GM18520 (cell line): ENCODE results near the gene FGD5.
A peak's percentile ranks its signal among the peaks of the same experiment; 100 is the strongest.

Experiments used
- ATAC-seq: cut with Tn5 transposase; IDR thresholded peaks from one replicate; pipeline ENCODE4 v1.9.1; 2021; ENCODE audit not compliant: unreplicated experiment

FGD5 gene

GRCh38 chr3:14922863-14923262 is 104.1 kb downstream of the FGD5 start:
- ATAC-seq = no peak

- ATAC-seq = no peak
These were observed 104.7 kb downstream of the FGD5 start for GRCh38 chr3:14923476-14923875.

DNA sequence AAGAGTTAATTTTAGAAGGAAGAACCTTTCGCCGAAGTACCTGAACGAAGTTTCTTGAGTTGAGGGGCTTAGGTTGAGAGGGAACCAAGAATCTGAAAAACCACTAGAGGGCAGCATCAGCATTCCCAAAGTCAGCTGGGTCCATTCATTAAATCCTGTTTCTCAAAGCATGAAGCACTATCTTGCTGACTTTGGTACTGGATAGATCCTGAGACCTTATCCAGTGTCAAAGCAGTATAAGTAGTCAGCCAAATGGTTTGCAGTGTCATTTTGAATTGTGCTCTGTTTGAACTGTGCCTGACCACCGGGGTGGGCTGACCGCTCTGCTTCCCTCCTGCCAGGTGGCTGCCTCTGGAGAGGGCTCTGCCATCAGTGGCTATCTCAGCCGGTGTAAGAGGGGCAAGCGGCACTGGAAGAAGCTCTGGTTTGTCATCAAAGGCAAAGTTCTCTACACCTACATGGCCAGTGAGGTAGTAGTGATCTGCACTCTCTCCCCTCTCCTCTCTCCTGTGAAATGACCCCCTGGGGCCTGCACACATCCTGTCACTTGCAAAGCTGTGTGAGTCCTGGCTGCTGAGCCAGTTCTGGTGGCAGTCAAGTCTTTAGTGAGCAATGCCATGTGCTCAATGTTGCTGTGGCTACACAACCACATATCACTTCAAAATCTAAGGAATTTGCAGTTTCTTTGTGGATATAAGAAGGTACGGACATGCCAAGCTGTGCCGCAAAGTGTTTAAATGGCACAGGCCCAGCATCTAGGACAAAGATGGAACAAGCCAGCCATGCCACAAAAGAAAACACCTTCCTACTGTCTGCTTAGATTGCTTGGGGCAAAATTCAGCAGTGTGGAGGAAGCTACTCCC is 107.2 kb downstream of the FGD5 start:
- no peak for ATAC-seq

GRCh38 chr3:14926592-14926991 is 107.8 kb downstream of the FGD5 start:
- ATAC-seq = no peak

DNA sequence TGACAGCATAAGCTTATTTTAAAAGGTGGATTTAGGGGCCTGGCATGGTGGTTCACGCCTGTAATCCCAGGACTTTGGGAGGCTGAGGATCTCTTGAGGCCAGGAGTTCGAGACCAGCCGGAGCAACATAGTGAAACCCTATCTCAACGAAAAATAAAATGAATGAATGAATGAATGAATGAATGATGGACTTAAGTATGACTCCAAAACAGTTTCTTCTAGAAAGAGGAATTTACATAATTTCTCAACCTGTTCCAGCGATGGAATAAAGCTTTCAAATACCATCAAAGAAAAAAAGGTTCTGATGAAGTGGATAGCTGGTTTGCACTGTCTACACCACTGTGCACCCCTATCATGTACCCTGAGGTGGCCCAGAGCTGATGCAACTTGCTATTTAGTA is 108.5 kb downstream of the FGD5 start:
- ATAC-seq = no peak

DNA sequence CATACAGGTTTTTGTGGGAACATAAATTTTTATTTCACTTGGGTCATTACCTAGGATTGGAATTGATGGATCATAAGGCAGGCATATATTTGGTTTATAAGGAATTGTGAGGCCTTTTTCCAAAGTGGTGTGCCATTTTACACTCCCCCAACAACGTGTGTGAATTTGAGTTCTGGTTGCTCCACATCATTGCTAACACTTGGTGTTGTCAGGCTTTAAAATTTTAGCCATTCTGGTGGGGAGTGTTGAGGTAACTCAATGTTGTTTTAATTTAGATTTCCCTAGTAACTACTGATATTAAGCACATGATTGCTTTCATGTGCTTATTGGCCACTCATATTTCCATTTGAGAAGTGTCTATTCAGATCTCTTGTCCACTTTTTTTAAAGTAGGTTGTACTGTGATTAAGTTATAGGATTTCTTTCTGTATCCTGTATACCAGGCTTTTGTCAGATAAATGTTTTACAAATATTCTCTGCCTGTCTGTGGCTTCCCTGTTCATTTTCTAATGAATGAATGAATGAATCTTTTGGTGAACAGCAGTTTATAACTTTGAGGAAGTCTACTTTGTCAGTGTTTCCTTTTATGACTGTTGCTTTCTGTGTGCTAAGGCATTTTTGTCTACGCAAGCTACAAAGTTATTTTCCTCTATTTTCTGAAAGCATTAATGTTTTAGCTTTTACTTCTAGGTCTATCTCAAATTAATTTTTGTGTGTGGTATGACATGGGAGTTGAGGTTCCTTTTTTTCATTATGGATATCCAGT is 110.7 kb downstream of the FGD5 start:
- no peak for ATAC-seq

DNA sequence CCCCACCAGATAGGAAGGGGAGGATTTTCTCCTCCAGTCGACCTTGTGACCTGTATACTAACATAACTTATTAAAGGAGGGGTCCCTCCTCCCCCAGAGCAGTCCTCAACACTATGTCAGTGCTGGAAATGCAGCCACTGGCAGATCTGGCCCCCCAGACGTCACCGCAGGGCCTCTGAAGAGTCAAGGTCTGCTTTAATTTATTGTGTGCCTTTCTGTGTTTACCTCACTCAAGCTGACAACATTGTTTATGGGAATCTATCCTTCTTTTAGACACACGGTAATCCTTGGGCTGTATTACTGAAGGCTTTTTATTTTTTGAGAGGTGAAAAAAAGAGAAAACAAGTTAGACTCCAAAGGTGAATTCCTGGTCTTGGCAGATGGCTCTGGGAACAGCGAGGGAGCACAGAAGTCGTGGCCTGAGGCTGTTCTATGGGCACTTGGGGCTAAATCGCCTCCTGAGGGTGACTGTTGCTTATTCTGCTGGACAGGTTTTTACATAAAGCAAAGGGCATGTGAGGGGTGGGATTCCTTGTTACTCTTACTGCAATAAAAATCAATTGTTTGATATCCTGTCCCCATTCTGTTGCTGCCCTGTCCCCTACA is 115.2 kb downstream of the FGD5 start:
- ATAC-seq = no peak

- ATAC-seq = no peak
These were observed 117.0 kb downstream of the FGD5 start for GRCh38 chr3:14935592-14936345.

DNA sequence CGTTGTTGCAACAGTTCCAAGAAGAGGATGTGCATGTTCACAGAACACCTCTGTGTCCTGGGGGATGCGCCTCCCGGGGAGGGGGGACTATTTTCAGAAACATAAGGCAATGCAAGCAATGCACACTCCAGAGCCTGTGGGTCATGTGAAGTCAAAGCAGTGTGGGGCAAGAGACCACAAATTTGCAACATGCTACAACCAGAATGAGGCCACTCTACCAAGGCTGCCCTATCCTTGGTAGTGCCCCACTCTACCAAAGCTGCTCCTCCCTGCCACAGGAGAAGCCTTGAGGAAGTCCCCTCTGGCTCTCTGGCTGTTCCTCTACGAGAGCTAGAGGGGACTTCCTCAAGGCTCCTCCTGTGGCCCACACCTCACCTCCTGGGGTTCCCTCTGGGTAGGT is 120.2 kb downstream of the FGD5 start:
- no peak for ATAC-seq

GRCh38 chr3:14941871-14942270 is 123.1 kb downstream of the FGD5 start:
- no peak for ATAC-seq

DNA sequence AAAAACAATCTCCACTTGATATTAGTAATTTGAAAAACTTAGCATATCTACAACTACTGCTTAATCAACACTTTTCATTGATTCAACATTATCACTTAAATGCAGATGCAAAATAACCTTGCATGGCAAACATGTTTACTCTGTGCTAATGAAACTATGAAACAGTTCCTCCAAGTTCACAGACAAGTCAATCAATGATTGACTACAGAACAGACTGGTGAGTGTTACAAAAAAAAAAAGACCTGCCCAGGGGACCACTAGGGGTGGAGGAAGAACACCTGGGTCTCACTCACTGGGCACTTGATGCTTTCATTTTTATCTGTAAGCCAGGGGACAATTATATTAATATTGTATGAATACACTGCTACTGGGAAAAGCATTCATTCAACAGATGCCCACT is 124.3 kb downstream of the FGD5 start:
- no peak for ATAC-seq

GRCh38 chr3:14946236-14946635 is 127.5 kb downstream of the FGD5 start:
- ATAC-seq = no peak

- no peak for ATAC-seq
These were observed 128.0 kb downstream of the FGD5 start for GRCh38 chr3:14946739-14947099.

GRCh38 chr3:14947100-14947885 is 128.5 kb downstream of the FGD5 start, which contains the start of gene NR2C2:
Gene NR2C2 (plus strand): TSS chr3:14947583. CDS start chr3:15003915, 56,332 bp downstream.
- peak; percentile 43 for ATAC-seq

DNA sequence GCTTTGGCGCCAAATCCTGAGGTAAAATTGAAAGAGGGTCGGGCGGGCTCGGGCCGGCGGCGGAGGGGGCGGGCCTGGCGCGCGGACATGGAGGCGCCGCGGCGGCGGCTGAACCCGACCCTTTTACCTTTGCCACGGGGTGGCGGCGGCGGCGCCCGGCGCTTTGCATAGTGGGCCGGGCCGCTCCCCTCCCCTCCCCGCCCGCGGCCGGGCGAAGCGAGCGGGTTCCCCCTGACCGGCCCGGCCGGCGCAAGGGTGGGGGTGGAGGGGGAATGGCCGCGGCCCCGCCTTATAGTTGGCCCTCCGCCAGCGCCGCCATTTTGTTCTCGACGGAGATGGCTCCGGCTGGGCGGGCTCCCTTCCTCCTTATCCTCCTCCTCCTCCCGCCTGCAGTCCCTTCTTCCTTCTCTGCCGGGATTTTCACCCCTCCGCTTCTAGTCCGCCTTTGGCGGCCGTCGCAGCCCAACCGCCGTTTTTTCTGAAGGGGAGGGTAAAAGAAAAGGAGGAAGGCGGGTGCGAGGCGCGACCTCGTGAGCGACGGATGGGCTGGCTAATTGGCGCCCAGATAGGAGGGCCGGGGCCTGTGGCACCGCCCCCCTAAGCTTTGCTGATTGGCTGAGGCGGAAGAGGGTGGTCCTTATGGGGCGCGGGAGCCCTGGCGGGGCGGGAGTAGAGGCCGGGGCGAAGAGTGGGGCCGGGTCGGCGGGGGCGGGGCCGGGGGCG is 129.3 kb downstream of the FGD5 start:
- ATAC-seq = peak; percentile 85

DNA sequence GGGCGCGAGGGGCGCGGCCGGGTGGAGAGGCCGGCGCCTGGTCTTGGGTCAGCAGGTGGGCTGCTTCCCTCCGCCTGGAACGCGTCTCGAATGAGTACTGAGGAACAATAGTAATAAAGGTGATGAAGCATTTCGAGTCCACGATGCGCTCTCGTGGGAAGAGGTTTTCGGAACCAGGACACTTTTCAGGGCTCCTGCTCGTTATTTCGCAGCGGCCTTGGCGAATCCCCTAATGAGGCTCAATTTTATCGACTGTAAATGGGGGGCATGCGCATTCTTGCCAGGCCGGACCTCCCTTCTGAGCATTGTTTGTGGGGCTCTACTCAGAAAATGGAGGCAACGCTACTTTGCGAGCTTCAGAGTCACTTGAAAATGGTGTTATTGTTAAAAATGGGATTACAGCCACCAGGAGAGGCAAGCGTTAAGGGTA is 129.9 kb downstream of the FGD5 start:
- no peak for ATAC-seq

- no peak for ATAC-seq
These were observed 130.4 kb downstream of the FGD5 start for GRCh38 chr3:14949126-14949525.

- ATAC-seq = no peak
These were observed 131.5 kb downstream of the FGD5 start for GRCh38 chr3:14950274-14950673.

DNA sequence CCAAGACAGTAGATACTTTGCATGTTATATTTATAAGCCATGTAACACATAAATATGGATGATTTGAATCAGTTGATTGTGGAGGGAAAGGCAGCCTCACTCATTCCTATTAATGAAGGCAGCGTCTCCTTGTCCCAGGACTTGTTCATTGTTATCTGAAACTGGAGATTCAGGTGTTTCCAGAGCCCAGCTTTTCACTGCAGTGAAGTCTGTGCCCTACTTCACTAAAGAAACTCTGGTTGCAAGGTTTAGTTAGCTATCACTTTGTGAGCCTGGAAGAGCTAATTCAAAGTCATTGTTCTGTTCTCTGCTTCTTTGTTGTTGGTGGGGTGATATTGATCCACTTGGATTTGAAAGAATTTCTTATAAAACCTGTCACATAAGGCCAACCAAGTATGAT is 138.4 kb downstream of the FGD5 start:
- ATAC-seq = no peak

GRCh38 chr3:14957925-14958324 is 139.2 kb downstream of the FGD5 start:
- no peak for ATAC-seq
